ENCODE data around the gene MEN1. TPM values are rescaled to one million over a fixed set of nuclear protein-coding genes. Genes with fewer than 3 reads are reported as not detected.

The MEN1 gene
- total and polyA plus RNA-seq, 10 donors: 17.8 to 33.6 (median 27.2) TPM

- Histone ChIP-seq H3K4me3 (no peak overlapping the region), H3K27me3 (replicated peaks in 1 of 7) (no peaks in the 10 kb centered on the region), H3K36me3 (peaks cover 0 to 81% (median 44%) of the 10 kb centered on the region in 6 donors), H3K9me3 (no peaks in the 10 kb centered on the region), H3K27ac (peak overlapping the region; percentile 77 to 98 (median 92)), H3K4me1 (peaks cover 98 to 100% (median 100%) of the 10 kb centered on the region in 6 donors)
- intact Hi-C loops (cut with DNase I; ENCODE audit: low total_unique reads): no loop called here
- 90 to 95% (median 93%) methylated on average over 6 of the region's 6 CpGs for WGBS, 5 donors
- DNase-seq: no peak
- no peak for TF ChIP-seq CTCF (IDR thresholded peaks at IDR 0.05 in 8 of 11, conservative IDR thresholded peaks at IDR 0.05 in 3 of 11)
- TF ChIP-seq POLR2AphosphoS5 (IDR thresholded peaks at IDR 0.05): peak in 1 of 3 donors; percentile 14
These were observed 47.1 kb upstream of the MEN1 start for GRCh38 chr11:64857485-64857884.

- H3K36me3 ChIP-seq: peaks cover 0 to 87% (median 49%) of the 10 kb centered on the region in 6 donors
- H3K9me3 ChIP-seq: no peaks in the 10 kb centered on the region
- 42 to 63% (median 53%) methylated on average over 10 to 20 of the region's 20 CpGs for WGBS, 5 donors
- peak in 1 of 3 donors; percentile 4 for TF ChIP-seq POLR2A (IDR thresholded peaks at IDR 0.05)
- TF ChIP-seq CTCF (IDR thresholded peaks at IDR 0.05 in 8 of 11, conservative IDR thresholded peaks at IDR 0.05 in 3 of 11): no peak
- peak; percentile 65 to 87 (median 83) for TF ChIP-seq POLR2AphosphoS5 (IDR thresholded peaks at IDR 0.05)
- no peaks in the 10 kb centered on the region for H3K27me3 ChIP-seq (replicated peaks in 1 of 7)
- intact Hi-C loops (cut with DNase I; ENCODE audit: low total_unique reads): no loop called here
- H3K27ac ChIP-seq: peak overlapping the region; percentile 72 to 98 (median 92)
- H3K4me3 ChIP-seq: peak overlapping the region in 2 of 8 donors; percentile 10 to 40
- peaks cover 95 to 100% (median 100%) of the 10 kb centered on the region in 6 donors for H3K4me1 ChIP-seq
- no peak for DNase-seq
These were observed 46.3 kb upstream of the MEN1 start for GRCh38 chr11:64856382-64857227.

- peak overlapping the region; percentile 72 to 98 (median 92) for H3K27ac ChIP-seq
- 51 to 64% (median 57%) methylated on average over 17 to 20 of the region's 22 CpGs for WGBS, 5 donors
- TF ChIP-seq POLR2A (IDR thresholded peaks at IDR 0.05) (no peak), CTCF (IDR thresholded peaks at IDR 0.05 in 8 of 11, conservative IDR thresholded peaks at IDR 0.05 in 3 of 11) (no peak), POLR2AphosphoS5 (IDR thresholded peaks at IDR 0.05) (no peak)
- H3K27me3 ChIP-seq (replicated peaks in 1 of 7): no peaks in the 10 kb centered on the region
- peaks cover 0 to 92% (median 49%) of the 10 kb centered on the region in 6 donors for H3K36me3 ChIP-seq
- intact Hi-C loops (cut with DNase I; ENCODE audit: low total_unique reads): no loop called here
- H3K4me3 ChIP-seq: peak overlapping the region in 2 of 8 donors; percentile 10 to 46
- peaks cover 97 to 100% (median 100%) of the 10 kb centered on the region in 6 donors for H3K4me1 ChIP-seq
- H3K9me3 ChIP-seq: no peaks in the 10 kb centered on the region
- no peak for DNase-seq
These were observed 45.4 kb upstream of the MEN1 start for GRCh38 chr11:64855596-64856304.

Measured in spleen (tissue), 11 donors.